Measurements from ENCODE around the gene SAPCD2.

The SAPCD2 gene

GRCh38 chr9:137077758-137078693 is 7.7 kb upstream of the SAPCD2 start:
- Histone ChIP-seq H3K4me3 (ENCODE audit: low read depth, low read length) (peak overlapping the region; percentile 64), H3K27me3 (ENCODE audit: control insufficient read depth, insufficient read depth, low read length) (peaks cover 30% of the 10 kb centered on the region), H3K4me1 (ENCODE audit: control insufficient read depth, insufficient read depth, low read length) (peaks cover 19% of the 10 kb centered on the region), H3K9ac (ENCODE audit: low read depth, low read length) (no peak overlapping the region), H3K36me3 (ENCODE audit: control insufficient read depth, insufficient read depth, low read length) (peaks cover 5% of the 10 kb centered on the region; the same call in 1 of the 2 replicates), H3K9me3 (ENCODE audit: control insufficient read depth, insufficient read depth, low read length) (no peaks in the 10 kb centered on the region), H3K27ac (ENCODE audit: low read depth, low read length) (no peak overlapping the region)

- peaks cover 19% of the 10 kb centered on the region for H3K4me1 ChIP-seq (ENCODE audit: control insufficient read depth, insufficient read depth, low read length)
- H3K36me3 ChIP-seq (ENCODE audit: control insufficient read depth, insufficient read depth, low read length), result peaks cover 5% of the 10 kb centered on the region; the same call in 1 of the 2 replicates
- peaks cover 30% of the 10 kb centered on the region for H3K27me3 ChIP-seq (ENCODE audit: control insufficient read depth, insufficient read depth, low read length)
- H3K9me3 ChIP-seq (ENCODE audit: control insufficient read depth, insufficient read depth, low read length), result no peaks in the 10 kb centered on the region
- H3K27ac ChIP-seq (ENCODE audit: low read depth, low read length), result no peak within 1 kb of the TSS
- peak within 1 kb of the TSS; percentile 64 for H3K4me3 ChIP-seq (ENCODE audit: low read depth, low read length)
- H3K9ac ChIP-seq (ENCODE audit: low read depth, low read length), result no peak within 1 kb of the TSS
Measured at GRCh38 chr9:137077010-137077747, 6.8 kb upstream of the SAPCD2 start, which contains the start of gene UAP1L1. UAP1L1 (plus strand) TSS chr9:137077517; CDS start chr9:137077533, 16 bp downstream.

- Histone ChIP-seq H3K9ac (ENCODE audit: low read depth, low read length) (no peak overlapping the region), H3K27ac (ENCODE audit: low read depth, low read length) (no peak overlapping the region), H3K27me3 (ENCODE audit: control insufficient read depth, insufficient read depth, low read length) (peaks cover 30% of the 10 kb centered on the region), H3K4me3 (ENCODE audit: low read depth, low read length) (peak overlapping the region; percentile 49; the same call in 1 of the 2 replicates), H3K9me3 (ENCODE audit: control insufficient read depth, insufficient read depth, low read length) (no peaks in the 10 kb centered on the region), H3K4me1 (ENCODE audit: control insufficient read depth, insufficient read depth, low read length) (peaks cover 19% of the 10 kb centered on the region), H3K36me3 (ENCODE audit: control insufficient read depth, insufficient read depth, low read length) (peaks cover 5% of the 10 kb centered on the region; the same call in 1 of the 2 replicates)
Measured at GRCh38 chr9:137076636-137077009, 6.3 kb upstream of the SAPCD2 start.

- H3K27ac ChIP-seq (ENCODE audit: low read depth, low read length), result peak overlapping the region; percentile 55
- peaks cover 30% of the 10 kb centered on the region for H3K27me3 ChIP-seq (ENCODE audit: control insufficient read depth, insufficient read depth, low read length)
- peaks cover 5% of the 10 kb centered on the region; the same call in 1 of the 2 replicates for H3K36me3 ChIP-seq (ENCODE audit: control insufficient read depth, insufficient read depth, low read length)
- H3K9ac ChIP-seq (ENCODE audit: low read depth, low read length), result no peak overlapping the region; the same call in 1 of the 2 replicates
- H3K4me3 ChIP-seq (ENCODE audit: low read depth, low read length), result no peak overlapping the region
- H3K9me3 ChIP-seq (ENCODE audit: control insufficient read depth, insufficient read depth, low read length), result no peaks in the 10 kb centered on the region
- H3K4me1 ChIP-seq (ENCODE audit: control insufficient read depth, insufficient read depth, low read length), result peaks cover 24% of the 10 kb centered on the region
Measured at GRCh38 chr9:137075275-137075775, 5.0 kb upstream of the SAPCD2 start.

- Histone ChIP-seq H3K4me3 (ENCODE audit: low read depth, low read length) (no peak overlapping the region), H3K36me3 (ENCODE audit: control insufficient read depth, insufficient read depth, low read length) (peaks cover 4% of the 10 kb centered on the region; the same call in 1 of the 2 replicates), H3K27me3 (ENCODE audit: control insufficient read depth, insufficient read depth, low read length) (peaks cover 28% of the 10 kb centered on the region), H3K9me3 (ENCODE audit: control insufficient read depth, insufficient read depth, low read length) (no peaks in the 10 kb centered on the region), H3K27ac (ENCODE audit: low read depth, low read length) (peak overlapping the region; percentile 55), H3K9ac (ENCODE audit: low read depth, low read length) (peak overlapping the region; percentile 49; the same call in 1 of the 2 replicates), H3K4me1 (ENCODE audit: control insufficient read depth, insufficient read depth, low read length) (peaks cover 24% of the 10 kb centered on the region)
Measured at GRCh38 chr9:137074657-137075274, 4.4 kb upstream of the SAPCD2 start.

GRCh38 chr9:137073992-137074399 is 3.6 kb upstream of the SAPCD2 start:
- H3K27me3 ChIP-seq (ENCODE audit: control insufficient read depth, insufficient read depth, low read length), result peaks cover 27% of the 10 kb centered on the region
- no peak overlapping the region for H3K27ac ChIP-seq (ENCODE audit: low read depth, low read length)
- H3K36me3 ChIP-seq (ENCODE audit: control insufficient read depth, insufficient read depth, low read length), result no peaks in the 10 kb centered on the region
- H3K4me3 ChIP-seq (ENCODE audit: low read depth, low read length), result no peak overlapping the region
- H3K4me1 ChIP-seq (ENCODE audit: control insufficient read depth, insufficient read depth, low read length), result peaks cover 24% of the 10 kb centered on the region
- no peak overlapping the region for H3K9ac ChIP-seq (ENCODE audit: low read depth, low read length)
- H3K9me3 ChIP-seq (ENCODE audit: control insufficient read depth, insufficient read depth, low read length), result no peaks in the 10 kb centered on the region

- Histone ChIP-seq H3K36me3 (ENCODE audit: control insufficient read depth, insufficient read depth, low read length) (no peaks in the 10 kb centered on the region), H3K27ac (ENCODE audit: low read depth, low read length) (no peak overlapping the region), H3K27me3 (ENCODE audit: control insufficient read depth, insufficient read depth, low read length) (peaks cover 6% of the 10 kb centered on the region), H3K4me1 (ENCODE audit: control insufficient read depth, insufficient read depth, low read length) (peaks cover 17% of the 10 kb centered on the region), H3K9me3 (ENCODE audit: control insufficient read depth, insufficient read depth, low read length) (no peaks in the 10 kb centered on the region), H3K4me3 (ENCODE audit: low read depth, low read length) (peak overlapping the region; percentile 77; the same call in 1 of the 2 replicates), H3K9ac (ENCODE audit: low read depth, low read length) (no peak overlapping the region)
Measured at GRCh38 chr9:137071282-137071681, 925 bp upstream of the SAPCD2 start.

- Histone ChIP-seq H3K4me1 (ENCODE audit: control insufficient read depth, insufficient read depth, low read length) (peaks cover 17% of the 10 kb centered on the region), H3K27ac (ENCODE audit: low read depth, low read length) (no peak overlapping the region), H3K9ac (ENCODE audit: low read depth, low read length) (peak overlapping the region; percentile 26; the same call in 1 of the 2 replicates)
Measured at GRCh38 chr9:137070906-137071275, 534 bp upstream of the SAPCD2 start.

GRCh38 chr9:137069508-137070091 is 757 bp downstream of the SAPCD2 start:
- H3K4me3 ChIP-seq (ENCODE audit: low read depth, low read length), result peak overlapping the region; percentile 77
- no peak overlapping the region for H3K9ac ChIP-seq (ENCODE audit: low read depth, low read length)
- H3K4me1 ChIP-seq (ENCODE audit: control insufficient read depth, insufficient read depth, low read length), result peaks cover 9% of the 10 kb centered on the region; the same call in 1 of the 2 replicates
- peaks cover 6% of the 10 kb centered on the region for H3K27me3 ChIP-seq (ENCODE audit: control insufficient read depth, insufficient read depth, low read length)
- H3K9me3 ChIP-seq (ENCODE audit: control insufficient read depth, insufficient read depth, low read length), result no peaks in the 10 kb centered on the region
- H3K27ac ChIP-seq (ENCODE audit: low read depth, low read length), result no peak overlapping the region
- peaks cover 9% of the 10 kb centered on the region; the same call in 1 of the 2 replicates for H3K36me3 ChIP-seq (ENCODE audit: control insufficient read depth, insufficient read depth, low read length)

More at GRCh38 chr9:137070906-137071275, 534 bp upstream of the SAPCD2 start:
- peak overlapping the region; percentile 77; the same call in 1 of the 2 replicates for H3K4me3 ChIP-seq (ENCODE audit: low read depth, low read length)
- H3K9me3 ChIP-seq (ENCODE audit: control insufficient read depth, insufficient read depth, low read length), result no peaks in the 10 kb centered on the region
- H3K36me3 ChIP-seq (ENCODE audit: control insufficient read depth, insufficient read depth, low read length), result peaks cover 2% of the 10 kb centered on the region; the same call in 1 of the 2 replicates
- peaks cover 6% of the 10 kb centered on the region for H3K27me3 ChIP-seq (ENCODE audit: control insufficient read depth, insufficient read depth, low read length)
